AG04449 (cell line): ENCODE measurements around the gene G6PC3.
A peak's percentile ranks its signal among the peaks of the same experiment; 100 is the strongest.

Experiments used
- CTCF ChIA-PET: fragments of 350-600 bp; formaldehyde crosslinking; extraction: SDS; loops from one replicate; lab custom pipeline; 2021; ENCODE audit warnings: antibody characterized with exemption; lab: Yijun Ruan, JAX
- POLR2A ChIA-PET: fragments of 400-600, 350-600 bp; formaldehyde crosslinking; extraction: SDS; loops from one replicate; lab custom pipeline; 2020; ENCODE audit warnings: antibody characterized with exemption, inconsistent platforms; lab: Yijun Ruan, JAX
- DNase-seq: peaks from one replicate; pipeline ENCODE4 v3.0.0-alpha.2; 2010; ENCODE audit warnings: low read depth, low spot score
- H3K4me3 ChIP-seq: 2 replicates; pipeline ENCODE4 v1.5.1; 2011; ENCODE audit warnings: low read depth, mild to moderate bottlenecking, control low read depth, low read length
- TF ChIP-seq, protein P1 (sequence below): IDR thresholded peaks from one replicate; pipeline ENCODE4 v1.5.1; 2011; ENCODE audit warnings: mild to moderate bottlenecking, moderate library complexity, low read length, control low read depth, inconsistent platforms; ENCODE audit not compliant: insufficient read depth; ENCODE audit errors: missing control alignments

Gene G6PC3

DNA sequence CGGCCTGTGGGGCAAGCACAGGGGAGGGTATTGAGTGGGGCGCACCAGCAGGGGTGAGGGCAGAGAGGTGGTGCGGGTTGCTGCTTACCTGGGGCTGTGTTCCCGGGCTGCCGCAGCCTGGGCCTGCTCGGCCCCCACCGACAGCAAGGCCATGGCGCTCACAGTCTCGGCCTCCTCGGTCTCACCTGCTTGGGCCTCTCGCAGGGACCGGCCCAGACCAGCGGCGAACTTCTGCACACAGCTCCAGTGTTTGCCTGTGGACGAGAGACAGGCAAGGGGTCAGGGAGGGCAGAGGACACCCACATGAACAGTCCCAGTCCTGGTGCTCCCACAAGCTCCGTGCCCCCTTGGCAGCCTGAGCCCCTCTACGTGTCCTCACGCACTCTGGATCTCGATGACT lies 7.9 kb downstream of the G6PC3 start:
- POLR2A ChIA-PET, result interaction anchor here (1.0 kb wide), 1 partner anchor 33 kb away, joined by 3 read pairs; no protein-coding TSS in a partner anchor
- CTCF ChIA-PET, result interaction anchor here (1.0 to 1.2 kb wide), 4 partner anchors 37 to 200 kb away, joined by 3 to 5 read pairs (median 4); partner anchors contain the start of gene ASB16
- no peak for DNase-seq

DNA sequence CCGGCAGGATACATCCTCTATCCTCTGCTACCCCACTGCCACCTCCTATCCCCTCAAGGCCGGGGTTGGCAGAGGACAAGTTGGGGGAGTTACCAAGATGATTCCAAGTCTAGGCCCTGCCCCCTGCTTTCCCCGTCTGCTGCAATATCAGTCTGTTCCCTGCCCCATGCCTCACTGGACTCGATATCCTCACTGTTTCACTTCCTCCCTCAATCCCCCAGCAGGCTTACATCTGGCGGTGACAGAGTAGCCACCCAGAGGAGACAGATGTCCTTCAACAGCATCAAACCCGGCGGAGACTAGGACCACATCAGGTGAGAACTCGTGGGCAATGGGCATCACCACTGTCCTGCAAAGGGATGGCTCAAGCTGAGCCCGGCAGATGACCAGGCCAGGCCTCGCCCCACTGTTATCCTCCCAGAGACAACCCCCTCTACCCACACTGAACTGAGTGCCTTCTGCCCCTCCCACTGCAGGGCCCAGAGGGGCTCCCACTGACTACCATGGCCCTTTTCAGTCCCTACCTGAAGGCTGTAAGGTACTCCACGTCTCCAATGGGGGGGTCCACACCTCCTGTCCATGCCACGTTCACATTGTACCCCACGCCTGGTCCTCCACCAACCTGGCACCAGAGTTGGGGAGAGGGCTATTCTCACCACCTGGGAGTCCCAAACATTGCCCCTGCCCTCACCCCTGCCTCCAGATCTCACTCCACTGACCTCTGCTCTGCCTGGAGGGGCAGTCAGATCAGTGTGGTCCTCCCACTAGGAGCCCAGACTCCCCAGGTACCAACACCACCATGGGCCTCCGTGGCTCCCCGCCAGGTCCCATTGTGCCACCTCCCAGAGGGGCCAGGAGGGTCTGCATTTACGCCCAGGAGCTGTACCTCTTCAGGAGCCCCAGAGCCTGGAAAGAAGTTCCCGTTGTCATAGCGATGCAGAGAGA lies 9.6 kb downstream of the G6PC3 start:
- ChIA-PET POLR2A (interaction anchor here (1.6 kb wide), 1 partner anchor 58 kb away, joined by 3 read pairs; no protein-coding TSS in a partner anchor), CTCF (interaction anchor here (1.2 kb wide), 1 partner anchor 88 kb away, joined by 3 read pairs; no protein-coding TSS in a partner anchor)
- TF ChIP-seq, protein P1, sequence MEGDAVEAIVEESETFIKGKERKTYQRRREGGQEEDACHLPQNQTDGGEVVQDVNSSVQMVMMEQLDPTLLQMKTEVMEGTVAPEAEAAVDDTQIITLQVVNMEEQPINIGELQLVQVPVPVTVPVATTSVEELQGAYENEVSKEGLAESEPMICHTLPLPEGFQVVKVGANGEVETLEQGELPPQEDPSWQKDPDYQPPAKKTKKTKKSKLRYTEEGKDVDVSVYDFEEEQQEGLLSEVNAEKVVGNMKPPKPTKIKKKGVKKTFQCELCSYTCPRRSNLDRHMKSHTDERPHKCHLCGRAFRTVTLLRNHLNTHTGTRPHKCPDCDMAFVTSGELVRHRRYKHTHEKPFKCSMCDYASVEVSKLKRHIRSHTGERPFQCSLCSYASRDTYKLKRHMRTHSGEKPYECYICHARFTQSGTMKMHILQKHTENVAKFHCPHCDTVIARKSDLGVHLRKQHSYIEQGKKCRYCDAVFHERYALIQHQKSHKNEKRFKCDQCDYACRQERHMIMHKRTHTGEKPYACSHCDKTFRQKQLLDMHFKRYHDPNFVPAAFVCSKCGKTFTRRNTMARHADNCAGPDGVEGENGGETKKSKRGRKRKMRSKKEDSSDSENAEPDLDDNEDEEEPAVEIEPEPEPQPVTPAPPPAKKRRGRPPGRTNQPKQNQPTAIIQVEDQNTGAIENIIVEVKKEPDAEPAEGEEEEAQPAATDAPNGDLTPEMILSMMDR, result no peak
- DNase-seq, result no peak
- no peak overlapping the region for H3K4me3 ChIP-seq

More for the DNA sequence above, 7.9 kb downstream of the G6PC3 start:
- TF ChIP-seq, protein P1, result no peak
- H3K4me3 ChIP-seq, result no peak overlapping the region

DNA sequence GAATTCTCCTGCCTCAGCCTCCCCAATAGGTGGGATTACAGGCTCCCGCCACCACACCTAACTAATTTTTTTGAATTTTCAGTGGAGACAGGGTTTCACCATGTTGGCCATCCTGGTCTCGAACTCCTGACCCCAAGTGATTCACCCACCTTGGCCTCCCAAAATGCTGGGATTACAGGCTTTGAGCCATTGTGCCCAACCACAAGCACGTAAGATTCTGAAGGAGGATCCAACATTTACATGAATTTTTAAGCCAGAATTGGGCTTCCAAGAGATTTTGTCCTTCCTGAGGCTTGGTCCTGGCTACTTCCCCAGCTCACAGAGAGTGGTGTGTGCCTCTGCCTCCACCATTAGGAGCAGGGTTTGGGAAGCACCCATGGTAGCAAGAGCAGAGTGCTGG lies 11.1 kb downstream of the G6PC3 start:
- CTCF ChIA-PET, result interaction anchor here (1.2 to 6.2 kb wide), 3 partner anchors 9 to 87 kb away, joined by 3 to 39 read pairs (median 14); partner anchors contain the start of gene G6PC3
- POLR2A ChIA-PET, result no interaction called here
- TF ChIP-seq, protein P1, result no peak
- DNase-seq, result no peak
- H3K4me3 ChIP-seq, result no peak overlapping the region

DNA sequence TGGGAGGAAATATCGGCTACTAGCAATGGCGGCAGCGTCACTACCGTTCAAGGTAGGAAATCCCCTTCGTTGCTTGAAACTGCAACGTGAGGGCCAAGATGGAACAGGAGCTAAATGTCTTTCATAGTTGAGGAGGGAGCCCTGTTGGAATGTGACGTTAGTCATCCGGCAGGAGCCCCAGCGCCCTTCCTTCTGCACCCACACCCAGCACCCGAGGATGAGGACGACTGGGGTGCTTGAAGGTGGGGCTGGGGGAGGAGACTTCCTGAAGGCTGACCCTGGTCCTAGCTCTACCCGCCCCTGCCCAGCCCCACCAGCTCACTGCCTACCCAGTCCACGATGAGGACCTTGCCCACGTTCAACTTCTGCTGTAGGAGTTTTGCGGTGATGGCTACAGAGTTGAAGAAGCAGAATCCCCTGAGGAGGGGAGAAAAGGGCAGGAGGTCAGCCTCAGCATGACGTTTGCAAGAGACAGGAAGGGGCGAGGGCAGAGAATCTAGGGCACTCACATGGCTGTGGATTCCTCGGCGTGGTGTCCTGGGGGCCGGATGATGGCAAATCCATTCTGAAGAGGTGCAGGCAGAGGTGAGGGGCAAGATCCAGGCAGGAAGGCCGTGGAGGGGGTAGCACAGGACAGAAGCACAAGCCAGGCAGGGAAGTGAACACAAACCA lies 11.9 kb downstream of the G6PC3 start:
- POLR2A ChIA-PET, result no interaction called here
- no peak overlapping the region for H3K4me3 ChIP-seq
- DNase-seq, result no peak
- TF ChIP-seq, protein P1, result no peak
- CTCF ChIA-PET, result interaction anchor here (1.7 to 6.2 kb wide), 3 partner anchors 9 to 34 kb away, joined by 6 to 39 read pairs (median 14); partner anchors contain the start of gene G6PC3

DNA sequence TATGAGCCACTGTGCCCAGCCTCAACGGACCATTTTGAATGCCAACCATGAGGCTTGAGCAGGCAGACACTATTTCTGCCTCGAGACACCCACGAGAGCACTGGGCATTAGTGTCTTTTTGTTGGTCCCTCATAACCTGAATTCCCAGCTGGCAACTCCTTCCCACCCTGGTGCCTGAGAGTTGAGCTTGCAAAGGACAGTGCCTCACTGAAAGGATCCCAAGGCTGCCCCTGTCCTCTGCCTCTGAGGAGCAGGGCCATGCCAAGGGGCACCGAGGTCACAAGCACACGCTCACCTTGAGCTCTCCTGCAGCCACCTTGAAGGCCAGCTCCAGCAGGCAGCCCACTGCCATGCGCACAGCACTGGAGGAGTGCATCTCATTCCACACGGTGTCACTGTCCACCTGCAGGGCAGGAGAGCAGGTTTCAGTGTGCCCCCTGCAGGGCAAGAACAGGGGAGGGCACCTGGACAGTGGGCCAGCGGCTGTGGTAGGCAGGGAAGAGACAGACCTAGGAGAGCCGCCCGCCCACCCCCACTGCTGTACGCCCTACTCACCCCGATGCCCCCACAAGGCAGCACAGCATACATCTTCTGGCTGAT lies 12.8 kb downstream of the G6PC3 start:
- POLR2A ChIA-PET, result interaction anchor here (1.4 kb wide), 1 partner anchor 40 kb away, joined by 4 read pairs; the partner anchor contains the start of gene HDAC5
- TF ChIP-seq, protein P1, result peak; percentile 27
- no peak overlapping the region for H3K4me3 ChIP-seq
- CTCF ChIA-PET, result interaction anchor here (0.7 to 6.2 kb wide), 9 partner anchors 10 to 85 kb away, joined by 3 to 39 read pairs (median 4); partner anchors contain the start of gene G6PC3
- no peak for DNase-seq
